HG02870 (cell line): Measurements from ENCODE around the gene GAS7.

Experiments used
- ATAC-seq: cut with Tn5 transposase; IDR thresholded peaks from one replicate; pipeline ENCODE4 v1.9.1; 2021; ENCODE audit warnings: mild to moderate bottlenecking, moderate library complexity; ENCODE audit not compliant: unreplicated experiment

GAS7 gene

GRCh38 chr17:10053782-10054540, 144.4 kb downstream of the GAS7 start:
- no peak for ATAC-seq

- ATAC-seq, result peak; percentile 57
Observed at GRCh38 chr17:10052106-10052813, 146.1 kb downstream of the GAS7 start.

GRCh38 chr17:10051112-10051511, 147.3 kb downstream of the GAS7 start:
- no peak for ATAC-seq

GRCh38 chr17:10050597-10051101, 147.8 kb downstream of the GAS7 start:
- ATAC-seq, result peak; percentile 33

- no peak for ATAC-seq
Observed at GRCh38 chr17:10048629-10049350, 149.6 kb downstream of the GAS7 start.

- peak; percentile 38 for ATAC-seq
Observed at GRCh38 chr17:10046786-10047785, 151.3 kb downstream of the GAS7 start.

GRCh38 chr17:10045871-10046658, 152.3 kb downstream of the GAS7 start:
- ATAC-seq, result no peak

- no peak for ATAC-seq
Observed at GRCh38 chr17:10042589-10043244, 155.7 kb downstream of the GAS7 start.

GRCh38 chr17:10041916-10042588, 156.4 kb downstream of the GAS7 start:
- peak; percentile 46 for ATAC-seq

- ATAC-seq, result no peak
Observed at GRCh38 chr17:10041287-10041612, 157.2 kb downstream of the GAS7 start.

- ATAC-seq, result no peak
Observed at GRCh38 chr17:10036511-10037061, 161.8 kb downstream of the GAS7 start.

- ATAC-seq, result no peak
Observed at GRCh38 chr17:10035885-10036284, 162.5 kb downstream of the GAS7 start.

- ATAC-seq, result no peak
Observed at GRCh38 chr17:10034719-10035475, 163.5 kb downstream of the GAS7 start.

GRCh38 chr17:10033959-10034358, 164.4 kb downstream of the GAS7 start:
- no peak for ATAC-seq

- ATAC-seq, result no peak
Observed at GRCh38 chr17:10033449-10033848, 165.0 kb downstream of the GAS7 start.

GRCh38 chr17:10032118-10032852, 166.1 kb downstream of the GAS7 start:
- no peak for ATAC-seq

- no peak for ATAC-seq
Observed at GRCh38 chr17:10031606-10032005, 166.8 kb downstream of the GAS7 start.
